HG03469 (cell line): ENCODE results near the gene CELA2B.
"Not testable (repeated sequence)": the region's sequence is repeated elsewhere in the genome, so short reads cannot be mapped to it uniquely, and the experiment has no call there.

ENCODE experiments used
- ATAC-seq: cut with Tn5 transposase; IDR thresholded peaks from one replicate; pipeline ENCODE4 v1.9.1; 2021; ENCODE audit warnings: mild to moderate bottlenecking, moderate library complexity, moderate number of reproducible peaks; ENCODE audit not compliant: unreplicated experiment

The CELA2B gene

DNA sequence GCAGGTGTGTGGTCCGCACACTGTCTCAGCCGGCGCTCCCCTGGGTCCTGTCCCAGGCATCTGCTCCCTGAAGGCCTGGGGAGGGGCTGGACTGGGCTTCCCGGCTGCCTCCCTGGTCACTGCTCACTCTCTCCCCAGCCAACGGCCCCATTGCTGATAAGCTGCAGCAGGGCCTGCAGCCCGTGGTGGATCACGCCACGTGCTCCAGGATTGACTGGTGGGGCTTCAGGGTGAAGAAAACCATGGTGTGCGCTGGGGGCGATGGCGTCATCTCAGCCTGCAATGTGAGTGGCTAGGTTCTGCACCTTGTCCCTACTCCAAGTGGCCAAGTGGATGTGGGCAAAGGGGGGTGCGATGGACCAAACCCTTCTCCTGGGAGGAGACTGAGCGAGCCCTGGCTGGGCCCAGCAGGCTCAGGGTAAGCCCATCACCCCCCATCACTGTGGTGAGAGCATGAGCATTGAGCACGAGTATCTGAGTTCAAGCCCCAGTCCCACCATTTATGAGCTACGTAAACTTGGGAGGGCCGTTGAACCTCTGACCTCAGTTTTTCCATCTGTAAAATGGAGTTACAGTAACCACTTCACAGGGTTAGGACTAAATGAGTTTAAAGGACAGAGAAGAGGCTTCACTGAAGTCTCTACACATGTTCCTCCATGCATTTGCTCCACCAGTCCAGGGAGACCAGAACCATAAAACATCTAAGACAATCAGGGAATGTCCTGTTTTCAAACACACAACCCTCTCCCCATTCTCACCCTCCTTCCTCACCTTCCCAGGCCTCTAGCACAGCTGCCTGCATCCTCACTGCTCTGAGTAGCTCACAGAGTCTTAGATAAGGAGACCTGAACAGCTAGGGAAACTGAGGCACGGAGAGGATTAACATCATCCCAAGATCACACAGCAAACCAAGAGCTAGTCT is 31.2 kb upstream of the CELA2B start:
- no peak for ATAC-seq

GRCh38 chr1:15445390-15446122 is 30.3 kb upstream of the CELA2B start:
- no peak for ATAC-seq

GRCh38 chr1:15446212-15446611 is 29.7 kb upstream of the CELA2B start:
- no peak for ATAC-seq

- ATAC-seq, result no peak
These were observed 26.9 kb upstream of the CELA2B start for GRCh38 chr1:15448877-15449462.

DNA sequence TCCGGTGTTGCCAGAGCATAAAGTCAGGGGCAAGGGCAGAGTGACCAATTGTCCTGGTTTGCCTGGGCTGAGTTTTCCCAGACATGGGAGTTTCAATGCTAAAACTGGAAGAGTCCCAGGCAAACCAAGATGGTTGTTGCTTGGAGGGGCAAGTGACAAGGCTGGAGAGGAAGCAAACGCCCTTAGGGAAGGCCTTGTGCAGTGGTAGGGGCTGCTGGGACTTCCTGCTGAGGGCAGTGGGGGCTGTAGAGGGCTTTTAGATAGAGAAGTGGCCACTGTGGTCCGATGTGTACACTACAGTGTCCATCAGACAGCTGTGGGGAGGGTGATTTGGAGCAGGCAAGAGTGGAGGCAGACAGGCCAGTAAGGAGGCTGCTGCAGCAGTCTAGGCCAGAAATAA is 26.3 kb upstream of the CELA2B start:
- no peak for ATAC-seq

DNA sequence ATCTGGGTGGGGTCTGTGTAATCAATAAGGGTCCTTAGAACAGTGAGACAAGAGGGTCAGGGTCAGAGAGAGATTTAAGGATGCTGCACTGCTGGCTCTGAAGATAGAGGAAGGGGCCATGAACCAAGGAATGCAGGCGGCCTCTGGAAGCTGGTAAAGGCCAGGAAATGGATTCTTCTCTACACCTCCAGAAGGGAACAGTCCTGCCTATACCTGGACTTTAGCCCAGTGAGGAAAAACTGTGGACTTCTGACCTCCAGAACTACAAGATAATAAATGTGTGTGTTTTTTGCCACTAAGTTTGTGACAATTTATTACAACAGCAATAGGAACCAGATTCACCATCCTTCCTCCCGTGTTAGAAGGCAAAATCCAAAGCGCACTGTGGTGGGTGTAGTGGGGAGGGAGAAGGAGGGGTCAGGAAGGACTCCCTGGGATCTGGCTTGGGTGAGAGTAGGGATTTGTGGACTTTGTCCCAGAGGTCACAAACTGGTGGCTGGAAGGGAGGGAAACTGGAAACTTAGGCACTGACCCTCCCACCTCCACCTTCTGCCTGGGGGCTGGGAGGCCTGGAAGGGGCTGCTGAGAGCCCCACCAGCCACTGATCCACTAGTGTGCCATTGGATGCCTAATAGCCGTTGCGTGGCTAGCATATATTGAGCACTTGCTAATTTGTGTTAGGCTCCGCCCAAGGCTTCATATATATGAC is 24.7 kb upstream of the CELA2B start:
- no peak for ATAC-seq

- no peak for ATAC-seq
These were observed 23.7 kb upstream of the CELA2B start for GRCh38 chr1:15452216-15452615.

GRCh38 chr1:15452866-15453571 is 22.9 kb upstream of the CELA2B start:
- no peak for ATAC-seq

GRCh38 chr1:15453734-15454133 is 22.2 kb upstream of the CELA2B start:
- no peak for ATAC-seq

DNA sequence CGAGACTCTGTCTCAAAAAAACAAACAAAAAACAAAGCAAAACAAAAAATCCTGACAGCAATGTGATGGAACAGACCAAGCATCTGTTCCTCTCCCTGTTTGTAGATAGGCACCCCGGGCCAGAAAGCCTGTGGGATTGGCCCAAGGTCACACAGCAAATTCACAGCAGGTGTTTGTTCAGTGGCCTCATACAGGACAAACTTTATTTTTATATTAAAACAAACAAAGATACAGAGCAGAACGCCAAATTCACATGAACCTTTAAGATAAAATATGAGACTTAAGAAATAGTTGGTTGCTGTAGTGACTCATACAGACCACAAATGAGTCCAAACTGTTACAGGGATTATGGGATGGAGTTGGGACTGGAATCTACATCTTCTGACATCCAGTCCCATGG is 21.6 kb upstream of the CELA2B start:
- no peak for ATAC-seq

- no peak for ATAC-seq
These were observed 20.4 kb upstream of the CELA2B start for GRCh38 chr1:15455522-15455921.

GRCh38 chr1:15456313-15456954 is 19.5 kb upstream of the CELA2B start, which contains the start of gene CELA2A:
Gene CELA2A, plus strand, starts transcription at chr1:15456732. Its CDS starts 22 bp downstream, at chr1:15456754.
- no peak for ATAC-seq

DNA sequence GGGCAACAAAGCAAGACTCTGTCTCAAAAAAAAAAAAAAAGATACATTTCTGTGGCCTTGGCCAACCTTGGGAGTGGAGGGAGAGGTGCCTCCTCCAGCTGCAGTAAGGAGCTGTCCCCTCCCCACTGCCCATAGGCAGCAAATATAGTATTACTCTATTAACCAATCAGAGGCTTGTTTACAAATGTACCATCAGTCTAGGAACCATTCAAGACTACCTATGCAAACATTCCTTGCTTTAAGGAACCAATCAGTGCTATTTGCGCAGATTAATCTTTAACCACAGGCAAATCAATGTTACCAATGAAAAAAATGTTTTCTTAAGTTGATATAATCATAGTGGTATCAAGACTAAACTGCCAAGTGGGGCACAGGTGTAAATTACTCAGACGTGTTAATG is 18.3 kb upstream of the CELA2B start:
- ATAC-seq, result no peak

GRCh38 chr1:15458388-15458787 is 17.5 kb upstream of the CELA2B start:
- not testable (repeated sequence) for ATAC-seq

GRCh38 chr1:15459771-15460707 is 15.9 kb upstream of the CELA2B start:
- ATAC-seq, result no peak

GRCh38 chr1:15460708-15461095 is 15.2 kb upstream of the CELA2B start:
- ATAC-seq, result no peak

- ATAC-seq, result not testable (repeated sequence)
These were observed 12.7 kb upstream of the CELA2B start for GRCh38 chr1:15463064-15463800.

DNA sequence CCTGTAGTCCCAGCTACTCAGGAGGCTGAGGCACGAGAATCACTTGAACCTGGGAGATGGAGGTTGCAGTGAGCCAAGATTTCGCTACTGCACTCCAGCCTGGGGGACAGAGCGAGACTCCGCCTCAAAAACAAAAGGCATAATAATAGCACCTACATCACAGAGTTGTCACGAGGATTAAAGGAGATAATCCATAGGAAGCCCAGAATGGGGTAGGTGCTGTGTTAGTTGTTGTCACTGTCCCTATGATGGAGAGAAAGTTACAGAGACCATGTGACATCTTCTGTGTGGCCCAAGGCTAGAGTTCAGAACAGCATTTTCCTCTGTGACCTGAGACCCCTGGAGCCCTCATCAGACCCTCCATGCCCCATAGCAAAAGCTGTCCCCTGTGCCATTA is 12.0 kb upstream of the CELA2B start:
- not testable (repeated sequence) for ATAC-seq
